Measurements from ENCODE around the gene RCSD1.
"Not testable (repeated sequence)": the region's sequence is repeated elsewhere in the genome, so short reads cannot be mapped to it uniquely, and the experiment has no call there.

RCSD1 gene

GRCh38 chr1:167717351-167717750, 87.3 kb downstream of the RCSD1 start:
- no peak for DNase-seq

GRCh38 chr1:167718914-167719691, 89.1 kb downstream of the RCSD1 start:
- no peak for DNase-seq

- DNase-seq = not testable (repeated sequence)
Measured at GRCh38 chr1:167719715-167720421, 89.8 kb downstream of the RCSD1 start.

- DNase-seq = peak in 1 of 2 experiments; percentile 49
Measured at GRCh38 chr1:167720965-167721616, 91.1 kb downstream of the RCSD1 start.

GRCh38 chr1:167721617-167722151, 91.7 kb downstream of the RCSD1 start, which contains the start of gene MPZL1:
TSS of gene MPZL1 (plus strand) at chr1:167721982. CDS start at chr1:167722152, 170 bp downstream.
- DNase-seq = peak; percentile 90 to 96

GRCh38 chr1:167722152-167722869, 92.3 kb downstream of the RCSD1 start:
- no peak for DNase-seq

GRCh38 chr1:167722870-167723251, 92.8 kb downstream of the RCSD1 start:
- DNase-seq = no peak

GRCh38 chr1:167723707-167724323, 93.8 kb downstream of the RCSD1 start:
- DNase-seq = no peak

- no peak for DNase-seq
Measured at GRCh38 chr1:167726008-167726407, 96.0 kb downstream of the RCSD1 start.

GRCh38 chr1:167728818-167729410, 98.9 kb downstream of the RCSD1 start:
- DNase-seq = no peak

- no peak for DNase-seq
Measured at GRCh38 chr1:167734227-167734626, 104.2 kb downstream of the RCSD1 start.

GRCh38 chr1:167734841-167735240, 104.8 kb downstream of the RCSD1 start:
- no peak for DNase-seq

- no peak for DNase-seq
Measured at GRCh38 chr1:167737169-167737568, 107.1 kb downstream of the RCSD1 start.

GRCh38 chr1:167738158-167738557, 108.1 kb downstream of the RCSD1 start:
- no peak for DNase-seq

GRCh38 chr1:167739752-167740151, 109.7 kb downstream of the RCSD1 start:
- DNase-seq = no peak

GRCh38 chr1:167741103-167741502, 111.1 kb downstream of the RCSD1 start:
- DNase-seq = not testable (repeated sequence)

- not testable (repeated sequence) for DNase-seq
Measured at GRCh38 chr1:167742392-167743057, 112.5 kb downstream of the RCSD1 start.

GRCh38 chr1:167744901-167745300, 114.9 kb downstream of the RCSD1 start:
- no peak for DNase-seq

- DNase-seq = no peak
Measured at GRCh38 chr1:167746013-167746672, 116.1 kb downstream of the RCSD1 start.

- DNase-seq = no peak
Measured at GRCh38 chr1:167746988-167747655, 117.1 kb downstream of the RCSD1 start.
